Measurements from ENCODE around the gene ADAT3. TPM values are rescaled to one million over a fixed set of nuclear protein-coding genes. Genes with fewer than 3 reads are reported as not detected.

ADAT3 gene
- total RNA-seq, 2 donors from 2014 or later, result 9.9 to 13.8 TPM

DNA sequence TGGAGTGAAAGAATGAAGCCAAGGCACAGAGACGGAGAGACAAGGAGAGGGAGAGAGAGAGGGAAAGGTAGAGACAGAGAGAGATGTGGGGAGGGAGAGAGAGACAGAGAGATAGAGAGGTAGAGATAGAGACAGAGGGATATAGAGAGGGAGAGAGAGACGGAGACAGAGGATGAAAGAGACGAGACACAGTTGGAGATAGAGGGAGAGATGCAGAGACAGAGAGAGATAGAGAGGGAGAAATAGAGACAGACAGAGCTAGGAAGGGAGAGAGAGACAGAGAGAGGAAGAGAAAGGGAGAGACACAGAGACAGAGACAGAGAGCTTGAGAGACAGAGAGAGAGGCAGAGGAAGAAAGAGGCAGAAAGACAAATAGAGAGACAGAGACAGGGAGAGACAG is 31.2 kb downstream of the ADAT3 start:
- peaks cover 7% of the 10 kb centered on the region for H3K36me3 Mint-ChIP-seq (ENCODE audit: low read depth)
- H3K4me1 ChIP-seq (ENCODE audit: control insufficient read depth, insufficient read depth, low read length), result no peaks in the 10 kb centered on the region
- no peaks in the 10 kb centered on the region for H3K27me3 ChIP-seq (ENCODE audit: control insufficient read depth, insufficient read depth, low read length, poor library complexity, severe bottlenecking)
- no peak for TF ChIP-seq CTCF (conservative IDR thresholded peaks at IDR 0.05)
- H3K9me3 Mint-ChIP-seq, result peaks cover 13% of the 10 kb centered on the region
- H3K9ac ChIP-seq (ENCODE audit: extremely low read depth, low read length, poor library complexity, severe bottlenecking), result no peak overlapping the region
- H3K4me1 Mint-ChIP-seq, result peaks cover 8% of the 10 kb centered on the region
- 90 to 97% methylated on average over 3 of the region's 3 CpGs for WGBS, 2 experiments (ENCODE audit: insufficient coverage in 1 of 2, insufficient read length in 1 of 2)
- H3K27ac Mint-ChIP-seq, result no peak overlapping the region
- H3K9me3 ChIP-seq (ENCODE audit: control insufficient read depth, low read length), result peaks cover 5% of the 10 kb centered on the region
- no peaks in the 10 kb centered on the region for H3K36me3 ChIP-seq (ENCODE audit: control insufficient read depth, insufficient read depth, low read length)
- H3K27ac ChIP-seq (ENCODE audit: low read depth, low read length), result no peak overlapping the region
- no peak overlapping the region for H3K4me3 Mint-ChIP-seq
- no peak for DNase-seq
- no peak overlapping the region for H3K4me3 ChIP-seq (ENCODE audit: low read length)
- peaks cover 14% of the 10 kb centered on the region for H3K27me3 Mint-ChIP-seq (ENCODE audit: insufficient read depth)

- Mint-ChIP-seq H3K4me3 (no peak overlapping the region), H3K27ac (no peak overlapping the region), H3K4me1 (peaks cover 8% of the 10 kb centered on the region), H3K9me3 (peaks cover 8% of the 10 kb centered on the region), H3K36me3 (ENCODE audit: low read depth) (peaks cover 5% of the 10 kb centered on the region), H3K27me3 (ENCODE audit: insufficient read depth) (peaks cover 9% of the 10 kb centered on the region)
- Histone ChIP-seq H3K27me3 (ENCODE audit: control insufficient read depth, insufficient read depth, low read length, poor library complexity, severe bottlenecking) (no peaks in the 10 kb centered on the region), H3K9me3 (ENCODE audit: control insufficient read depth, low read length) (no peaks in the 10 kb centered on the region), H3K36me3 (ENCODE audit: control insufficient read depth, insufficient read depth, low read length) (no peaks in the 10 kb centered on the region), H3K4me1 (ENCODE audit: control insufficient read depth, insufficient read depth, low read length) (no peaks in the 10 kb centered on the region), H3K9ac (ENCODE audit: extremely low read depth, low read length, poor library complexity, severe bottlenecking) (no peak overlapping the region), H3K4me3 (ENCODE audit: low read length) (no peak overlapping the region), H3K27ac (ENCODE audit: low read depth, low read length) (no peak overlapping the region)
- DNase-seq, result no peak
- WGBS, 2 experiments (ENCODE audit: insufficient coverage in 1 of 2, insufficient read length in 1 of 2), result 95 to 98% methylated on average over 18 to 24 of the region's 24 CpGs
- TF ChIP-seq CTCF (conservative IDR thresholded peaks at IDR 0.05), result no peak
Measured at GRCh38 chr19:1936916-1937610, 31.9 kb downstream of the ADAT3 start.

GRCh38 chr19:1938071-1938470 is 32.9 kb downstream of the ADAT3 start:
- Histone ChIP-seq H3K9me3 (ENCODE audit: control insufficient read depth, low read length) (no peaks in the 10 kb centered on the region), H3K4me1 (ENCODE audit: control insufficient read depth, insufficient read depth, low read length) (no peaks in the 10 kb centered on the region), H3K27me3 (ENCODE audit: control insufficient read depth, insufficient read depth, low read length, poor library complexity, severe bottlenecking) (no peaks in the 10 kb centered on the region), H3K27ac (ENCODE audit: low read depth, low read length) (no peak overlapping the region), H3K4me3 (ENCODE audit: low read length) (no peak overlapping the region), H3K36me3 (ENCODE audit: control insufficient read depth, insufficient read depth, low read length) (no peaks in the 10 kb centered on the region), H3K9ac (ENCODE audit: extremely low read depth, low read length, poor library complexity, severe bottlenecking) (no peak overlapping the region)
- Mint-ChIP-seq H3K27ac (no peak overlapping the region), H3K4me3 (no peak overlapping the region), H3K4me1 (peaks cover 12% of the 10 kb centered on the region), H3K36me3 (ENCODE audit: low read depth) (peaks cover 5% of the 10 kb centered on the region), H3K27me3 (ENCODE audit: insufficient read depth) (peaks cover 4% of the 10 kb centered on the region), H3K9me3 (peaks cover 2% of the 10 kb centered on the region)
- TF ChIP-seq CTCF (conservative IDR thresholded peaks at IDR 0.05), result no peak
- DNase-seq, result no peak
- WGBS, 2 experiments (ENCODE audit: insufficient coverage in 1 of 2, insufficient read length in 1 of 2), result 88 to 91% methylated on average over 4 to 7 of the region's 7 CpGs

Data from endodermal cell (in vitro differentiated cells).